CD14-positive monocyte (primary cell): ENCODE measurements around the gene MACROD2. TPM values are rescaled to one million over a fixed set of nuclear protein-coding genes. Genes with fewer than 3 reads are reported as not detected.

Experiments used
- DNase-seq, 3 donors: peaks; one replicate each; pipeline ENCODE4 v3.0.0-alpha.2; 2011 to 2022
- H2AFZ ChIP-seq: 2 replicates; pipeline ENCODE4 v1.6.0; 2012; ENCODE audit warnings: mild to moderate bottlenecking, low read depth, low read length, inconsistent platforms; ENCODE audit not compliant: insufficient read depth, poor library complexity, severe bottlenecking
- H3K27ac ChIP-seq, 2 donors: 1 replicate in 1 of 2; 2 replicates in 1 of 2; pipeline ENCODE4 v1.5.1; 2012 to 2013; ENCODE audit warnings: low read length in 2 of 2, control low read depth in 1 of 2, inconsistent platforms in 1 of 2, low read depth in 1 of 2, mild to moderate bottlenecking in 1 of 2
- H3K27me3 ChIP-seq, 2 donors: one replicate each; pipeline versions ENCODE4 v1.6.0 to v1.6.1; 2011 to 2013; ENCODE audit warnings: low read length in 2 of 2; ENCODE audit not compliant: control insufficient read depth in 2 of 2, insufficient read depth in 2 of 2
- H3K36me3 ChIP-seq, 2 donors: replicated peaks in 1 of 2; 1 replicate in 1 of 2; 2 replicates in 1 of 2; pipeline versions ENCODE4 v1.5.1 to v1.6.1; 2012 to 2013; ENCODE audit warnings: low read length in 2 of 2, control low read depth in 1 of 2, inconsistent platforms in 1 of 2, mild to moderate bottlenecking in 1 of 2; ENCODE audit not compliant: insufficient read depth in 2 of 2, control insufficient read depth in 1 of 2
- H3K4me1 ChIP-seq, 2 donors: 1 replicate in 1 of 2; 2 replicates in 1 of 2; pipeline versions ENCODE4 v1.5.1 to v1.6.1; 2012 to 2013; ENCODE audit warnings: low read length in 2 of 2, control low read depth in 1 of 2, inconsistent platforms in 1 of 2, mild to moderate bottlenecking in 1 of 2, moderate library complexity in 1 of 2; ENCODE audit not compliant: insufficient read depth in 2 of 2, control insufficient read depth in 1 of 2
- H3K4me2 ChIP-seq: replicated peaks from 2 replicates; pipeline ENCODE3; 2012; ENCODE audit warnings: low read length, moderate library complexity, mild to moderate bottlenecking; ENCODE audit not compliant: poor library complexity, severe bottlenecking; ENCODE audit errors: extremely low read depth
- H3K4me3 ChIP-seq, 3 experiments: fragments of 200-600 bp in 1 of 3; sonication (generic) in 1 of 3; replicated peaks in 1 of 3; 1 replicate in 2 of 3; 2 replicates in 1 of 3; pipeline ENCODE4 v1.5.1; 2011 to 2013; ENCODE audit warnings: low read length in 3 of 3, mild to moderate bottlenecking in 3 of 3, control low read depth in 2 of 3, low read depth in 2 of 3, inconsistent platforms in 1 of 3, moderate library complexity in 1 of 3
- H3K79me2 ChIP-seq: 2 replicates; pipeline ENCODE4 v1.6.0; 2012; ENCODE audit warnings: mild to moderate bottlenecking, control low read depth, inconsistent platforms, low read length, moderate library complexity; ENCODE audit not compliant: insufficient read depth
- H3K9ac ChIP-seq: 2 replicates; pipeline ENCODE4 v1.6.0; 2017; ENCODE audit warnings: low read length, mild to moderate bottlenecking; ENCODE audit not compliant: insufficient read depth, poor library complexity, severe bottlenecking
- H3K9me3 ChIP-seq, 2 donors: replicated peaks in 1 of 2; 1 replicate in 1 of 2; 2 replicates in 1 of 2; pipeline versions ENCODE4 v1.5.1 to v1.6.1; 2012 to 2013; ENCODE audit warnings: low read length in 2 of 2, control low read depth in 1 of 2; ENCODE audit not compliant: control insufficient read depth in 1 of 2, insufficient read depth in 1 of 2
- H4K20me1 ChIP-seq: 2 replicates; pipeline ENCODE4 v1.6.0; 2012; ENCODE audit warnings: mild to moderate bottlenecking, low read length, control low read depth, moderate library complexity; ENCODE audit not compliant: insufficient read depth
- H3K27ac Mint-ChIP-seq, 7 donors: one replicate each; pipeline ENCODE4 v1.8.0; 2020; ENCODE audit warnings: mild to moderate bottlenecking in 7 of 7, mixed read lengths in 7 of 7, moderate library complexity in 6 of 7, inconsistent platforms in 2 of 7
- H3K27me3 Mint-ChIP-seq, 3 donors: one replicate each; pipeline ENCODE4 v1.8.0; 2021 to 2022; ENCODE audit warnings: low read depth in 3 of 3, mild to moderate bottlenecking in 3 of 3, mixed read lengths in 3 of 3, moderate library complexity in 3 of 3, inconsistent platforms in 1 of 3
- H3K36me3 Mint-ChIP-seq, 2 donors: one replicate each; pipeline ENCODE4 v1.8.0; 2020; ENCODE audit warnings: mixed read lengths in 2 of 2, inconsistent platforms in 1 of 2, mild to moderate bottlenecking in 1 of 2
- H3K4me1 Mint-ChIP-seq: one replicate; pipeline ENCODE4 v1.8.0; 2020; ENCODE audit warnings: mild to moderate bottlenecking, mixed read lengths
- H3K4me3 Mint-ChIP-seq, 2 donors: one replicate each; pipeline ENCODE4 v1.8.0; 2020; ENCODE audit warnings: mild to moderate bottlenecking in 2 of 2, mixed read lengths in 2 of 2, moderate library complexity in 1 of 2
- H3K9me3 Mint-ChIP-seq, 7 donors: one replicate each; pipeline ENCODE4 v1.8.0; 2020 to 2022; ENCODE audit warnings: mixed read lengths in 7 of 7, mild to moderate bottlenecking in 6 of 7, moderate library complexity in 6 of 7, inconsistent platforms in 2 of 7
- CTCF ChIP-seq: fragments of 200-600 bp; IDR thresholded peaks from one replicate; pipeline ENCODE4 v1.8.0; 2022; ENCODE audit warnings: antibody characterized with exemption, mild to moderate bottlenecking
- WGBS: methylation state at CpG from one replicate; pipeline ENCODE4 v1.1.5; 2013; ENCODE audit warnings: missing lambda C conversion rate; ENCODE audit not compliant: insufficient coverage; 5-methylcytosine and 5-hydroxymethylcytosine counted together
- intact Hi-C, 2 donors: fragments of 100-400 bp; cut with micrococcal nuclease; formaldehyde crosslinking; loops; one replicate each; pipeline versions ENCODE4 v1.15.0 to v1.15.1; 2023
- polyA plus RNA-seq, 3 donors: library from polyadenylated mRNA; depleted of rRNA in 1 of 3; unstranded in 2 of 3; stranded (reverse) in 1 of 3; fragments of 300-500 nt in 2 of 3; fragments of >200 nt in 1 of 3; fragmentation: Illumina TruSeq in 2 of 3; gene quantifications; 1 replicate in 2 of 3; 2 replicates in 1 of 3; pipeline ENCODE4 v1.2.3, GENCODE V29; 2012 to 2021

MACROD2 gene
- polyA plus RNA-seq, 3 donors = 0.23 TPM; not detected in 2

- H2AFZ ChIP-seq = no peak overlapping the region
- H3K27ac ChIP-seq = no peak overlapping the region
- no CpG with 5 or more reads among the region's 4 CpGs for WGBS
- H3K36me3 ChIP-seq = no peaks in the 10 kb centered on the region
- no peaks in the 10 kb centered on the region for H3K27me3 ChIP-seq
- H3K9me3 ChIP-seq = no peaks in the 10 kb centered on the region
- no peak overlapping the region for H3K9ac ChIP-seq
- peaks cover 0 to 2% (median 1%) of the 10 kb centered on the region in 3 donors for H3K27me3 Mint-ChIP-seq
- H3K4me3 Mint-ChIP-seq = no peak overlapping the region
- no peak overlapping the region for H3K4me2 ChIP-seq
- no peaks in the 10 kb centered on the region for H3K4me1 Mint-ChIP-seq
- H3K4me3 ChIP-seq = no peak overlapping the region
- H3K27ac Mint-ChIP-seq = no peak overlapping the region
- no peaks in the 10 kb centered on the region for H3K36me3 Mint-ChIP-seq
- intact Hi-C loops = no loop called here
- DNase-seq = no peak
- peaks cover 0 to 4% (median 0%) of the 10 kb centered on the region in 7 donors for H3K9me3 Mint-ChIP-seq
- H3K79me2 ChIP-seq = no peaks in the 10 kb centered on the region
- no peaks in the 10 kb centered on the region for H4K20me1 ChIP-seq
- TF ChIP-seq CTCF = no peak
- H3K4me1 ChIP-seq = no peaks in the 10 kb centered on the region
These were observed 1571.9 kb downstream of the MACROD2 start for GRCh38 chr20:15567219-15567618.

- Histone ChIP-seq H3K4me2 (no peak overlapping the region), H2AFZ (no peak overlapping the region), H3K9me3 (no peaks in the 10 kb centered on the region), H3K79me2 (no peaks in the 10 kb centered on the region), H3K27me3 (no peaks in the 10 kb centered on the region), H3K36me3 (no peaks in the 10 kb centered on the region), H3K4me3 (no peak overlapping the region), H3K4me1 (no peaks in the 10 kb centered on the region), H4K20me1 (no peaks in the 10 kb centered on the region), H3K9ac (no peak overlapping the region), H3K27ac (no peak overlapping the region)
- intact Hi-C loops = no loop called here
- 86% methylated on average over 1 of the region's 4 CpGs for WGBS
- no peak for TF ChIP-seq CTCF
- Mint-ChIP-seq H3K9me3 (peaks cover 0 to 4% (median 1%) of the 10 kb centered on the region in 7 donors), H3K4me1 (no peaks in the 10 kb centered on the region), H3K36me3 (no peaks in the 10 kb centered on the region), H3K27me3 (peaks cover 0 to 2% (median 1%) of the 10 kb centered on the region in 3 donors), H3K4me3 (no peak overlapping the region), H3K27ac (no peak overlapping the region)
- no peak for DNase-seq
These were observed 1574.8 kb downstream of the MACROD2 start for GRCh38 chr20:15570156-15570555.
